OCI-LY3 (cell line): ENCODE results near the gene ANKS1B.

Experiments
- CTCF ChIP-seq: fragments of 200-600, 300-600 bp; sonication (generic); IDR thresholded peaks from 2 replicates; pipeline ENCODE4 v1.5.1; 2014; ENCODE audit warnings: antibody characterized with exemption, low read length, low read depth
- EZH2phosphoT487 ChIP-seq: fragments of 200-600 bp; shearing (Covaris generic); IDR thresholded peaks from 2 replicates; pipeline ENCODE4 v1.6.1; 2018; ENCODE audit warnings: antibody characterized with exemption, mixed run types, low read depth

- TF ChIP-seq EZH2phosphoT487 (no peak), CTCF (no peak)
Observed at GRCh38 chr12:99852666-99853065, 132.1 kb downstream of the ANKS1B start.
